Measurements from ENCODE around the gene PICK1.

GRCh38 chr22:38097058-38097457, 39.9 kb downstream of the PICK1 start:
- TF ChIP-seq EZH2 (IDR thresholded peaks at IDR 0.05; ENCODE audit: borderline replicate concordance, low read depth, low read length, poor library complexity, severe bottlenecking) (no peak), CTCF (conservative IDR thresholded peaks at IDR 0.05; ENCODE audit: low read depth, low read length) (no peak)

Measured in A673 (cell line).